ENCODE data around the gene EVPL. TPM values are rescaled to one million over a fixed set of nuclear protein-coding genes. Genes with fewer than 3 reads are reported as not detected.

Gene EVPL
- total RNA-seq, 1 donor from 2014 or later = not detected

DNA sequence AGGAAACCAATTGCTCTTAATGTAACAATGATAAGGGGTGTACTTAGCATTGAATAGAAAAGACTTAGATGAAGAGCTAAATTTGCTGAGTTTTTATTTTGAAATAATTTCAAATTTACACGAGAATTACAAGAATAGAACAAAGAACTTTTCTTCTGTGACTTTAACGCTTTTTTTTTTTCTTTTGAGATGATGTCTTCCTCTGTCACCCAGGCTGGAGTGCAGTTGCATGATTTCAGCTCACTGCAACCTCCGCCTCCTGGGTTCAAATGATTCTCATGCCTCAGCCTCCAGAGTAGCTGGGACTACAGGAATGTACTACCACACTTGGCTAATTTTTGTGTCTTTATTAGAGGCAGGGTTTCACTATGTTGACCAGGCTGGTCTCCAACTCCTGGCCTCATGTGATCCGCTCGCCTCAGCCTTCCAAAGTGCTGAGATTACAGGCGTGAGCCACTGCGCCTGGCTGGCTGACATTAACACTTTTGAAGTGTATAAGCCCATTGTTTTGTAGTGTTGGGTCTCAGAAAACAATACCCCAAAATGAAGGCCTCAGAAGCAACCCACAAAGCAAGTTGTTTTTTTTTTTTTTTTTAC lies 46.0 kb downstream of the EVPL start:
- peaks cover 46% of the 10 kb centered on the region for H3F3A ChIP-seq (ENCODE audit: low read depth)
- Mint-ChIP-seq H3K27ac (peak overlapping the region; percentile 61), H3K27me3 (ENCODE audit: insufficient read depth, low read depth) (peaks cover 2% of the 10 kb centered on the region), H3K4me3 (peak overlapping the region; percentile 95), H3K9me3 (no peaks in the 10 kb centered on the region), H3K36me3 (peaks cover 5% of the 10 kb centered on the region), H3K4me1 (peaks cover 39% of the 10 kb centered on the region)
- peaks cover 14% of the 10 kb centered on the region for H3K4me1 ChIP-seq
- TF ChIP-seq EZH2phosphoT487 (IDR thresholded peaks at IDR 0.05) (no peak), EZH2 (IDR thresholded peaks at IDR 0.05) (no peak)
- TF ChIP-seq, protein P1, sequence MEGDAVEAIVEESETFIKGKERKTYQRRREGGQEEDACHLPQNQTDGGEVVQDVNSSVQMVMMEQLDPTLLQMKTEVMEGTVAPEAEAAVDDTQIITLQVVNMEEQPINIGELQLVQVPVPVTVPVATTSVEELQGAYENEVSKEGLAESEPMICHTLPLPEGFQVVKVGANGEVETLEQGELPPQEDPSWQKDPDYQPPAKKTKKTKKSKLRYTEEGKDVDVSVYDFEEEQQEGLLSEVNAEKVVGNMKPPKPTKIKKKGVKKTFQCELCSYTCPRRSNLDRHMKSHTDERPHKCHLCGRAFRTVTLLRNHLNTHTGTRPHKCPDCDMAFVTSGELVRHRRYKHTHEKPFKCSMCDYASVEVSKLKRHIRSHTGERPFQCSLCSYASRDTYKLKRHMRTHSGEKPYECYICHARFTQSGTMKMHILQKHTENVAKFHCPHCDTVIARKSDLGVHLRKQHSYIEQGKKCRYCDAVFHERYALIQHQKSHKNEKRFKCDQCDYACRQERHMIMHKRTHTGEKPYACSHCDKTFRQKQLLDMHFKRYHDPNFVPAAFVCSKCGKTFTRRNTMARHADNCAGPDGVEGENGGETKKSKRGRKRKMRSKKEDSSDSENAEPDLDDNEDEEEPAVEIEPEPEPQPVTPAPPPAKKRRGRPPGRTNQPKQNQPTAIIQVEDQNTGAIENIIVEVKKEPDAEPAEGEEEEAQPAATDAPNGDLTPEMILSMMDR (IDR thresholded peaks at IDR 0.05) = no peak
- H3K36me3 ChIP-seq = no peaks in the 10 kb centered on the region
- no peak overlapping the region for H3K4me2 ChIP-seq
- H3K27ac ChIP-seq = no peak overlapping the region
- H3K9ac ChIP-seq = no peak overlapping the region
- no peaks in the 10 kb centered on the region for H3K9me3 ChIP-seq (ENCODE audit: low read depth)
- no peak for DNase-seq (ENCODE audit: low spot score)
- H4K20me1 ChIP-seq (ENCODE audit: low read depth) = no peaks in the 10 kb centered on the region
- H2AFZ ChIP-seq (replicated peaks) = no peak overlapping the region
- H3K4me3 ChIP-seq = no peak overlapping the region
- peaks cover 26% of the 10 kb centered on the region for H3K79me2 ChIP-seq (ENCODE audit: low read depth)
- no peaks in the 10 kb centered on the region for H3K27me3 ChIP-seq

DNA sequence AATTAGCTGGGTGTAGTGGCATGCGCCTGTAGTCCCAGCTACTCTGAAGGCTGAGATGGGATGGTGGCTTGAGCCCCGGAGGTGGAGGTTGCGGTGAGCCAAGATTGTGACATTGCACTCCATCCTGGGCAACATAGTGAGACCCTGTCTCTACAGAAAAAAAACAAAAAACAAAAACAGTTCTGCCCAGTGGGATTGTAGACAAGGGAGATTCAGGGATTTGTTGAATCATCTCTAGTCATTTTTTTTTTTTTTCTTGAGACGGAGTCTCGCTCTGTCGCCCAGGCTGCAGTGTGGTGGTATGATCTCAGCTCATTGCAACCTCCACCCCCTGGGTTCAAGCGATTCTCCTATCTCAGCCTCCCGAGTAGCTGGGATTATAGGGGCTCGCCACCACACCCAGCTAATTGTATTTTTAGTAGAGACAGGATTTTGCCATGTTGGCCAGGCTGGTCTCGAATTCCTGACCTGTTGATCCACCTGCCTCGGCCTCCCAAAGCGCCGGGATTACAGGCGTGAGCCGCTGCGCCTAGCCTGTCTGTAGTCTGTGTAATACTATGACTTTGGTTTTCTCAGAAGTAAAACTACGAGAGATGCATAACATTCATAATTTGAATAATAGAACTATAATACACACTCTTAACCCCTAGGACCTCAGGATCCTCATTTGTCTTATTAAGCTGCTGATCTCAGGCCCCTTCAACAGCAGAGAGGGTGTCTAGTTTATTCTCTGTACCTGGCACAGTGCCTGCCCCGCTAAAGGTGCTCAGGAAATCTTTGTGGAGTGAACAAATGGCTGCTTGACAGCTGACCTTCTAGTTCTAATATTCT lies 46.7 kb downstream of the EVPL start:
- Mint-ChIP-seq H3K9me3 (no peaks in the 10 kb centered on the region), H3K4me1 (peaks cover 41% of the 10 kb centered on the region), H3K36me3 (peaks cover 8% of the 10 kb centered on the region), H3K27me3 (ENCODE audit: insufficient read depth, low read depth) (peaks cover 2% of the 10 kb centered on the region), H3K27ac (peak overlapping the region; percentile 99), H3K4me3 (peak overlapping the region; percentile 95)
- peak overlapping the region; percentile 10 for H3K9ac ChIP-seq
- H3K79me2 ChIP-seq (ENCODE audit: low read depth) = peaks cover 26% of the 10 kb centered on the region
- H4K20me1 ChIP-seq (ENCODE audit: low read depth) = no peaks in the 10 kb centered on the region
- H3K36me3 ChIP-seq = no peaks in the 10 kb centered on the region
- no peak for DNase-seq (ENCODE audit: low spot score)
- H3K9me3 ChIP-seq (ENCODE audit: low read depth) = no peaks in the 10 kb centered on the region
- no peak overlapping the region for H2AFZ ChIP-seq (replicated peaks)
- H3K4me3 ChIP-seq = peak overlapping the region; percentile 74
- H3K4me2 ChIP-seq = peak overlapping the region; percentile 82
- peaks cover 46% of the 10 kb centered on the region for H3F3A ChIP-seq (ENCODE audit: low read depth)
- H3K27ac ChIP-seq = peak overlapping the region; percentile 97
- TF ChIP-seq EZH2 (IDR thresholded peaks at IDR 0.05) (no peak), EZH2phosphoT487 (IDR thresholded peaks at IDR 0.05) (no peak)
- TF ChIP-seq, protein P1 (IDR thresholded peaks at IDR 0.05) = no peak
- peaks cover 14% of the 10 kb centered on the region for H3K4me1 ChIP-seq
- no peaks in the 10 kb centered on the region for H3K27me3 ChIP-seq

DNA sequence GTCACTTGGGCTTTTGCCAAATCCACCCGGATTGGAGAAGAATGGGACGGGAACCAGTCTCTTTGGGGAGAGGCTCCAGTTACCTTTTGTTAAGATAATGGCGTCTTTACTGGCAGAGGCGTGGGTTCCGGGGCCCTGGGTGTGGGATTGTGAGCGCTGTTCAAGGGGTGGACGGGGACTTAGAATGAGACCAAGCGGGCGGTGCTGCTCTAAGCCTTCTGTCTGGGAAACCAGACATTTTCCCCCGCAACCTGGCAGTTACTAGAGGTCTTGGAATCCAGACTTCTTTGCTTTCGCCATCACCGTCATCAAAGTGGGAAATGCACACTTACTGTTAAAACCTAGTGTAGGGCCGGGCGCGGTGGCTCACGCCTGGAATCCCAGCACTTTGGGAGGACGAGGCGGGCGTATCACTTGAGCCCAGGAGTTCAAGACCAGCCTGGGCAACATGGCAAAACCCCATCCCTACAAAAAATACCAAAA lies 47.4 kb downstream of the EVPL start:
- peak overlapping the region; percentile 10 for H3K9ac ChIP-seq
- Mint-ChIP-seq H3K9me3 (no peaks in the 10 kb centered on the region), H3K27ac (peak overlapping the region; percentile 99), H3K4me3 (peak overlapping the region; percentile 95), H3K4me1 (peaks cover 41% of the 10 kb centered on the region), H3K36me3 (peaks cover 8% of the 10 kb centered on the region), H3K27me3 (ENCODE audit: insufficient read depth, low read depth) (peaks cover 2% of the 10 kb centered on the region)
- H3K4me2 ChIP-seq = peak overlapping the region; percentile 82
- TF ChIP-seq EZH2 (IDR thresholded peaks at IDR 0.05) (no peak), EZH2phosphoT487 (IDR thresholded peaks at IDR 0.05) (no peak)
- TF ChIP-seq, protein P1 (IDR thresholded peaks at IDR 0.05) = no peak
- H3K27ac ChIP-seq = peak overlapping the region; percentile 97
- H3K79me2 ChIP-seq (ENCODE audit: low read depth) = peaks cover 26% of the 10 kb centered on the region
- H3K36me3 ChIP-seq = no peaks in the 10 kb centered on the region
- no peaks in the 10 kb centered on the region for H3K27me3 ChIP-seq
- H3F3A ChIP-seq (ENCODE audit: low read depth) = peaks cover 46% of the 10 kb centered on the region
- H3K9me3 ChIP-seq (ENCODE audit: low read depth) = no peaks in the 10 kb centered on the region
- DNase-seq (ENCODE audit: low spot score) = no peak
- peak overlapping the region; percentile 74 for H3K4me3 ChIP-seq
- no peaks in the 10 kb centered on the region for H4K20me1 ChIP-seq (ENCODE audit: low read depth)
- peak overlapping the region; percentile 81 for H2AFZ ChIP-seq (replicated peaks)
- peaks cover 14% of the 10 kb centered on the region for H3K4me1 ChIP-seq

Data from neural progenitor cell (in vitro differentiated cells).